ENCODE measurements around the gene CLINT1. TPM values are rescaled to one million over a fixed set of nuclear protein-coding genes. Genes with fewer than 3 reads are reported as not detected.

CLINT1 gene
- total RNA-seq, result 79.2 TPM
- long read RNA-seq, transcript CLINT1-207 (12 exons, 2,346 nt), result minor isoform, 100 of 299 reads
- long read RNA-seq, transcript CLINT1-201 (12 exons, 3,440 nt), result major isoform, 142 of 299 reads
- long read RNA-seq, partial matches to known transcripts, result 19 of 299 reads
- long read RNA-seq, other reads (novel, unspliced or antisense), result 34 of 299 reads

GRCh38 chr5:157858527-157859226 is at the start of gene CLINT1:
CLINT1 (minus strand) TSS chr5:157859145; CDS start chr5:157858970, 175 bp downstream.
- Histone ChIP-seq H3K36me3 (no peaks in the 10 kb centered on the region), H3K27ac (peak within 1 kb of the TSS; percentile 92), H3K4me1 (peaks cover 44% of the 10 kb centered on the region), H3K27me3 (ENCODE audit: low read depth) (no peaks in the 10 kb centered on the region), H3K4me3 (peak within 1 kb of the TSS; percentile 84), H3K9me3 (no peaks in the 10 kb centered on the region)
- DNase-seq (peak; percentile 96), ATAC-seq (peak; percentile 96 to 98)
- no peak for TF ChIP-seq CTCF (IDR thresholded peaks at IDR 0.05)
- intact Hi-C loops (cut with DNase I), result loop anchor here (10.0 kb wide), 1 partner anchor 56 kb away; no protein-coding TSS in a partner anchor

- intact Hi-C loops (cut with DNase I), result no loop called here
- H3K36me3 ChIP-seq, result no peaks in the 10 kb centered on the region
- DNase-seq (no peak), ATAC-seq (no peak)
- H3K4me1 ChIP-seq, result no peaks in the 10 kb centered on the region
- H3K9me3 ChIP-seq, result no peaks in the 10 kb centered on the region
- TF ChIP-seq CTCF (IDR thresholded peaks at IDR 0.05), result no peak
- H3K27me3 ChIP-seq (ENCODE audit: low read depth), result no peaks in the 10 kb centered on the region
- no peak overlapping the region for H3K27ac ChIP-seq
- no peak overlapping the region for H3K4me3 ChIP-seq
These were observed 49.5 kb upstream of the CLINT1 start for GRCh38 chr5:157908459-157908858.

- no peak for TF ChIP-seq CTCF (IDR thresholded peaks at IDR 0.05)
- DNase-seq, result no peak
- no peak overlapping the region for H3K27ac ChIP-seq
- intact Hi-C loops (cut with DNase I), result no loop called here
- no peak for ATAC-seq
- H3K4me3 ChIP-seq, result no peak overlapping the region
- no peaks in the 10 kb centered on the region for H3K36me3 ChIP-seq
- no peaks in the 10 kb centered on the region for H3K27me3 ChIP-seq (ENCODE audit: low read depth)
- no peaks in the 10 kb centered on the region for H3K9me3 ChIP-seq
- no peaks in the 10 kb centered on the region for H3K4me1 ChIP-seq
These were observed 48.5 kb upstream of the CLINT1 start for GRCh38 chr5:157907479-157907878.

- intact Hi-C loops (cut with DNase I), result no loop called here
- H3K4me3 ChIP-seq, result no peak overlapping the region
- no peaks in the 10 kb centered on the region for H3K36me3 ChIP-seq
- H3K9me3 ChIP-seq, result no peaks in the 10 kb centered on the region
- no peak for TF ChIP-seq CTCF (IDR thresholded peaks at IDR 0.05)
- no peaks in the 10 kb centered on the region for H3K27me3 ChIP-seq (ENCODE audit: low read depth)
- ATAC-seq (no peak), DNase-seq (no peak)
- H3K27ac ChIP-seq, result no peak overlapping the region
- H3K4me1 ChIP-seq, result no peaks in the 10 kb centered on the region
These were observed 44.1 kb upstream of the CLINT1 start for GRCh38 chr5:157903117-157903450.

GRCh38 chr5:157902449-157903116 is 43.6 kb upstream of the CLINT1 start:
- no peak for DNase-seq
- no peak for TF ChIP-seq CTCF (IDR thresholded peaks at IDR 0.05)
- Histone ChIP-seq H3K27me3 (ENCODE audit: low read depth) (no peaks in the 10 kb centered on the region), H3K9me3 (no peaks in the 10 kb centered on the region), H3K4me3 (no peak overlapping the region), H3K36me3 (no peaks in the 10 kb centered on the region), H3K4me1 (no peaks in the 10 kb centered on the region), H3K27ac (no peak overlapping the region)
- no peak for ATAC-seq
- intact Hi-C loops (cut with DNase I), result no loop called here
